ENCODE results near the gene SGCD.
"Not testable (repeated sequence)": the region's sequence is repeated elsewhere in the genome, so short reads cannot be mapped to it uniquely, and the experiment has no call there.

The SGCD gene

DNA sequence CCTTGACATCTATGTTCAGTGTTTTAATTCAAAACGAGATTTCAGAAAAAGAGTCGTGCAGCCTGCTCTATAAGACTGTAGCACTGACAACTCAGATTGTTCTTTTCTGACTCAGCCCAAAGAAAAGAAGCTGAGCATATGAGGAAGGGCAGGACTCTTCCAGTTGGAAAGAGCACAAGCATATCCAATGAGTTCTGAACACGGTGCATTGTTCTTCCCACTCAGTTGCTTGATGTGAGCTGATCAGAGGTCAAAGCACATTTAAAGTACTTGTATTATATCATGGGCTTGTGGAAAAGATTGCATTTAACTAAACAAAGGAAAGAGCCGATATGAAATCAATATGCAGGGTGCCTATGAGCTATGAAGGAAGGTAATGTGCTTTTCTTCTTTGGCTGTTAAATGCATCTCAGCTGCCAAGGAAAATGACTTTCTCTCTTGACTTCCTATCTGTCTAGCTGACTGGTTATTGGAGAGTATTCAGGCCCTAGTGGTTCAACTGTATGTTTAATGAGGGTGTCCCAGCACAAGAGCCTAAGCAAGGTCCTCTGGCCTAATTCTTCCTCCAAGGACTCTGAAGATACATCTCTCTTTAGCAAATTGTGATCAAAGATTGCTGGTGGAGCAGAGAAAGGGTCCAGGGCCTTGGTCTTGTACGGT lies 296.5 kb downstream of the SGCD start:
- no peaks in the 10 kb centered on the region for H3K9me3 ChIP-seq (ENCODE audit: control insufficient read depth, insufficient read depth, low read length)
- H3K36me3 ChIP-seq (ENCODE audit: insufficient read depth, low read length) = no peaks in the 10 kb centered on the region
- no peaks in the 10 kb centered on the region for H3K4me1 ChIP-seq (ENCODE audit: insufficient read depth, low read length)
- no peak overlapping the region for H3K9ac ChIP-seq (ENCODE audit: low read depth, low read length)

GRCh38 chr5:156624686-156625085 lies 297.7 kb downstream of the SGCD start:
- Histone ChIP-seq H3K9ac (ENCODE audit: low read depth, low read length) (no peak overlapping the region), H3K36me3 (ENCODE audit: insufficient read depth, low read length) (no peaks in the 10 kb centered on the region), H3K9me3 (ENCODE audit: control insufficient read depth, insufficient read depth, low read length) (no peaks in the 10 kb centered on the region), H3K4me1 (ENCODE audit: insufficient read depth, low read length) (no peaks in the 10 kb centered on the region)

DNA sequence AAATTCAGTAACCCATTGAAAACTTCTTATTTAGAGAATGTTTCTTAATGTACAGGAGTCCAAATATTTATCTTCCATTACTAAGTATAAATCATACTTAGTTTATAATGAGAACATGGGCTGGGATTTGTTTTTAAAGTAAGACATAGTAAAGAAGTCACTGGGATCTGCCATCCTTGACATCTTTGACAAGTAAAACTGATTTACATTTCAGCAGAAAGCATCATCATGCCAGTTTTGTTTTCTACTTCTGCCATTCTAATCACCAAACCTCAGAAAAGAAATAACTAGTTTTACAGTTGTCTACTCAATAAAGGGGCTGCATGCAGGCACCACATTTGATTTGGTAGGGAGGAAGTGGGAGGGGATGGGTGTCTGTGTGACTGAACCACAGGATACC lies 301.5 kb downstream of the SGCD start:
- H3K36me3 ChIP-seq (ENCODE audit: insufficient read depth, low read length) = no peaks in the 10 kb centered on the region
- no peaks in the 10 kb centered on the region for H3K9me3 ChIP-seq (ENCODE audit: control insufficient read depth, insufficient read depth, low read length)

DNA sequence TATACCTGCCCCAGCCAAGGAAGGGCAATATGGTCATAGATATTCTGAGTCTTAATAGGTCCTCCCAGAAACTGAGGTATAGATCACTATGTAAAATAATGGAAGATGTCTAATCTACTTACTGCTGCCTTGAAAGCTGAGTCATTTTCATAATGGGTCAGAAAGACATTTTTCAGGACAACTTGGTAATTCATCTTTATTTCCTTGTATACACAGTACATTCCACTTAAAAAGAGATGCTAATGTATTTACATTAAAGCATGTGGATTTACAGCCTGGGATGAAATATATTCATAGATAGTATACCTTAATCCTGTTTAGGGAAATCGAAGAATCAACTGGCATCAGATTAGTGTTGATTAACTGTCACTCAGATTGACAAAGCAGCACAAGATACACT lies 304.0 kb downstream of the SGCD start:
- no peak overlapping the region for H3K9ac ChIP-seq (ENCODE audit: low read depth, low read length)
- no peaks in the 10 kb centered on the region for H3K4me1 ChIP-seq (ENCODE audit: insufficient read depth, low read length)
- H3K36me3 ChIP-seq (ENCODE audit: insufficient read depth, low read length) = no peaks in the 10 kb centered on the region
- H3K9me3 ChIP-seq (ENCODE audit: control insufficient read depth, insufficient read depth, low read length) = no peaks in the 10 kb centered on the region

More for the DNA sequence above, 301.5 kb downstream of the SGCD start:
- Histone ChIP-seq H3K4me1 (ENCODE audit: insufficient read depth, low read length) (no peaks in the 10 kb centered on the region), H3K9ac (ENCODE audit: low read depth, low read length) (no peak overlapping the region)

GRCh38 chr5:156634301-156634700 lies 307.3 kb downstream of the SGCD start:
- Histone ChIP-seq H3K36me3 (ENCODE audit: insufficient read depth, low read length) (no peaks in the 10 kb centered on the region), H3K4me1 (ENCODE audit: insufficient read depth, low read length) (no peaks in the 10 kb centered on the region), H3K9ac (ENCODE audit: low read depth, low read length) (no peak overlapping the region), H3K9me3 (ENCODE audit: control insufficient read depth, insufficient read depth, low read length) (no peaks in the 10 kb centered on the region)

- no peaks in the 10 kb centered on the region for H3K9me3 ChIP-seq (ENCODE audit: control insufficient read depth, insufficient read depth, low read length)
- no peaks in the 10 kb centered on the region for H3K36me3 ChIP-seq (ENCODE audit: insufficient read depth, low read length)
These were observed 313.8 kb downstream of the SGCD start for GRCh38 chr5:156640691-156641241.

DNA sequence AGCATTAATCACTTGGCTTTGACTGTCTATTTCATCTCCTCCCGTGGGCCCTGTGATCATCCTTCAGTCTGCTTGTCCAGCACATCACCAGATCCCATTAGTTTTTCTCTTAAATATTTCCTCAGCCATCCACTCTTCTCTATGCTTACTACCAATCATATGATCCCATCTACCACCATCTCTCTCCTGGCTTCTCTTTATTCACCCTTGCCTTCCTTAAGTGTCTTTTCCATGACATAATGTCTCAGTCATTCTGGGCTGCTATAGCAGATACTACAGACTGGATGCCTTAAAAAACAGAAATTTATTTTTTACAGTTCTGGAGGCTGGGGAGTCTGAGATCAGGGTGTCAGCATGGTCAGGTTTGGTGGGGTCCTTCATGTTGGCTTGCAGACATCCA lies 314.7 kb downstream of the SGCD start:
- H3K4me1 ChIP-seq (ENCODE audit: insufficient read depth, low read length) = no peaks in the 10 kb centered on the region
- no peak overlapping the region for H3K9ac ChIP-seq (ENCODE audit: low read depth, low read length)
- no peaks in the 10 kb centered on the region for H3K36me3 ChIP-seq (ENCODE audit: insufficient read depth, low read length)
- H3K9me3 ChIP-seq (ENCODE audit: control insufficient read depth, insufficient read depth, low read length) = no peaks in the 10 kb centered on the region

More at GRCh38 chr5:156640691-156641241, 313.8 kb downstream of the SGCD start:
- no peaks in the 10 kb centered on the region for H3K4me1 ChIP-seq (ENCODE audit: insufficient read depth, low read length)
- H3K9ac ChIP-seq (ENCODE audit: low read depth, low read length) = no peak overlapping the region

DNA sequence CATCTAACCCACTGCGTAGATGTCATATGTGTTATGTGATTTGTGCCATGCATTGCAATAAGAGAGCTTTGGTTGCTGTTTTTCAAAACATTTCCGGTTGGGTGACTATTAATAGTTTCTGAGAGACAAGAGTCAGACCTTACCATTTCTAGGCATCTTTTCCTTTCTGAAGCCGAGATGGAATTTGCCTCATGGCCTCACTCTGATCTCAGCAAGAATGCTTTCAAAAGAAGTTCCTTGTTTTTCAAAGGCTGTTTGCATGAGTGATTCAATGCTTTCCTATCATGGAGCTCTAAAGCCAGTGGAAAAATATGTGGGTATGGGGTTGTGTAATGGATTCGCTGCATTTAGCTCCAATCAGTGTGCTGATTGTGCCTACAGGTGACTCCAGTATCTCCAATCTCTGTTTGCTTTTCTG lies 320.1 kb downstream of the SGCD start:
- Histone ChIP-seq H3K4me1 (ENCODE audit: insufficient read depth, low read length) (peaks cover 5% of the 10 kb centered on the region; the same call in 1 of the 2 replicates), H3K36me3 (ENCODE audit: insufficient read depth, low read length) (no peaks in the 10 kb centered on the region), H3K9ac (ENCODE audit: low read depth, low read length) (no peak overlapping the region), H3K9me3 (ENCODE audit: control insufficient read depth, insufficient read depth, low read length) (no peaks in the 10 kb centered on the region)

GRCh38 chr5:156654444-156654843 lies 327.5 kb downstream of the SGCD start:
- peaks cover 31% of the 10 kb centered on the region for H3K4me1 ChIP-seq (ENCODE audit: insufficient read depth, low read length)
- H3K9ac ChIP-seq (ENCODE audit: low read depth, low read length) = no peak overlapping the region; the same call in 1 of the 2 replicates
- H3K9me3 ChIP-seq (ENCODE audit: control insufficient read depth, insufficient read depth, low read length) = no peaks in the 10 kb centered on the region
- H3K36me3 ChIP-seq (ENCODE audit: insufficient read depth, low read length) = no peaks in the 10 kb centered on the region

- peaks cover 31% of the 10 kb centered on the region for H3K4me1 ChIP-seq (ENCODE audit: insufficient read depth, low read length)
- H3K9me3 ChIP-seq (ENCODE audit: control insufficient read depth, insufficient read depth, low read length) = no peaks in the 10 kb centered on the region
- no peaks in the 10 kb centered on the region for H3K36me3 ChIP-seq (ENCODE audit: insufficient read depth, low read length)
- H3K9ac ChIP-seq (ENCODE audit: low read depth, low read length) = no peak overlapping the region; the same call in 1 of the 2 replicates
These were observed 328.8 kb downstream of the SGCD start for GRCh38 chr5:156655732-156656131.

DNA sequence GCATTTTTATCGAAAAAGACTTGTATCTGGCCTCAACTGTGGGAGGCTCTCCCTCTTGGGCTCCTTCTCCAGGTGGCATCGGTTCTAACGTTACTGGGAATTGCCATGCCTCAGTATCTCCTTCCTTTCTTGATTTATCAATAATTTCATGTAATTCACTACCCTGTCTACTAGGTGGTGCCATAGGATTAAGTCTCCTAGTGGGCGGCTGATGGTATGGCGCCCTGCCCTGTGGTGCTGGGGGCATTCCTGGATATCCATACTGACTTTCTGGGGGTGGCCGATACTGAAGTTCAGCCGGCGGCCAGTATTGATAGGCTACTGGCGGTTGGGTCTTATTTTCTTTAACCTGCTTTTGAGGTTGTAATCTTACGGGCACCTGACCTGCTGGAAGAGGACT lies 337.9 kb downstream of the SGCD start:
- H3K36me3 ChIP-seq (ENCODE audit: insufficient read depth, low read length); H3K9me3 ChIP-seq (ENCODE audit: control insufficient read depth, insufficient read depth, low read length): not testable (repeated sequence)
- Histone ChIP-seq H3K9ac (ENCODE audit: low read depth, low read length) (peak overlapping the region; percentile 30; the same call in 1 of the 2 replicates), H3K4me1 (ENCODE audit: insufficient read depth, low read length) (peaks cover 10% of the 10 kb centered on the region)

DNA sequence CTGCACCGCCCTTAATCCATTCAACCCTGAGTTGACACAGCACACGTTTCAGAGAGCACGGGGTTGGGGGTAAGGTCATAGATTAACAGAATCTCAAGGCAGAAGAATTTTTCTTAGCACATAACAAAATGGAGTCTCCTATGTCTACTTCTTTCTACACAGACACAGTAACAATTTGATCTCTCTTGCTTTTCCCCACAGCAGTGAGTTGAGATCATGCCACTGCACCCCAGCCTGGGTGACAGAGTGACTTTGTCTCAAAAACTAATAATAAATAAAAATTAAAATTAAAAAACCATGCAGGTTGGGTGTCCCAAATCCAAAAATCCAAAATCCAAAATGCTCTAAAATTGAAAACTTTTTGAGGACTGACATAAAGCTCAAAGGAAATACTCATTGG lies 339.7 kb downstream of the SGCD start:
- H3K9me3 ChIP-seq (ENCODE audit: control insufficient read depth, insufficient read depth, low read length); H3K36me3 ChIP-seq (ENCODE audit: insufficient read depth, low read length): not testable (repeated sequence)
- peak overlapping the region; percentile 20; the same call in 1 of the 2 replicates for H3K9ac ChIP-seq (ENCODE audit: low read depth, low read length)
- H3K4me1 ChIP-seq (ENCODE audit: insufficient read depth, low read length) = peaks cover 16% of the 10 kb centered on the region

GRCh38 chr5:156667616-156668015 lies 340.7 kb downstream of the SGCD start:
- Histone ChIP-seq H3K9ac (ENCODE audit: low read depth, low read length) (no peak overlapping the region), H3K9me3 (ENCODE audit: control insufficient read depth, insufficient read depth, low read length) (no peaks in the 10 kb centered on the region), H3K4me1 (ENCODE audit: insufficient read depth, low read length) (peaks cover 16% of the 10 kb centered on the region), H3K36me3 (ENCODE audit: insufficient read depth, low read length) (no peaks in the 10 kb centered on the region)

- H3K9ac ChIP-seq (ENCODE audit: low read depth, low read length) = no peak overlapping the region
- no peaks in the 10 kb centered on the region for H3K36me3 ChIP-seq (ENCODE audit: insufficient read depth, low read length)
- H3K4me1 ChIP-seq (ENCODE audit: insufficient read depth, low read length) = peaks cover 23% of the 10 kb centered on the region
- H3K9me3 ChIP-seq (ENCODE audit: control insufficient read depth, insufficient read depth, low read length) = no peaks in the 10 kb centered on the region
These were observed 342.5 kb downstream of the SGCD start for GRCh38 chr5:156669416-156669815.

GRCh38 chr5:156670615-156671014 lies 343.7 kb downstream of the SGCD start:
- H3K36me3 ChIP-seq (ENCODE audit: insufficient read depth, low read length) = no peaks in the 10 kb centered on the region
- H3K9ac ChIP-seq (ENCODE audit: low read depth, low read length) = no peak overlapping the region
- peaks cover 23% of the 10 kb centered on the region for H3K4me1 ChIP-seq (ENCODE audit: insufficient read depth, low read length)
- no peaks in the 10 kb centered on the region for H3K9me3 ChIP-seq (ENCODE audit: control insufficient read depth, insufficient read depth, low read length)
